H9 (cell line): ENCODE data around the gene LRP1-AS. TPM values are rescaled to one million over a fixed set of nuclear protein-coding genes. Genes with fewer than 3 reads are reported as not detected.

Experiments
- DNase-seq: peaks from one replicate; pipeline ENCODE4 v3.0.0-alpha.2; 2017
- H2AFZ ChIP-seq: one replicate; pipeline ENCODE4 v1.6.1; 2013; ENCODE audit warnings: mild to moderate bottlenecking, low read length, control low read depth, moderate library complexity
- H2AK5ac ChIP-seq: 2 replicates; pipeline ENCODE4 v1.6.1; 2013; ENCODE audit warnings: low read length, control low read depth, mixed read lengths; ENCODE audit not compliant: insufficient read length
- H2BK120ac ChIP-seq: one replicate; pipeline ENCODE4 v1.6.1; 2013; ENCODE audit warnings: low read depth, mild to moderate bottlenecking, low read length, control low read depth, inconsistent platforms; ENCODE audit not compliant: poor library complexity, severe bottlenecking
- H2BK12ac ChIP-seq: 2 replicates; pipeline ENCODE4 v1.6.1; 2013; ENCODE audit warnings: low read length, control low read depth, mixed read lengths, low read depth; ENCODE audit not compliant: insufficient read length
- H2BK15ac ChIP-seq: 2 replicates; pipeline ENCODE4 v1.6.1; 2013; ENCODE audit warnings: low read depth, low read length, control low read depth
- H2BK20ac ChIP-seq: one replicate; pipeline ENCODE4 v1.6.1; 2013; ENCODE audit warnings: low read depth, mild to moderate bottlenecking, low read length, control low read depth, inconsistent platforms; ENCODE audit not compliant: poor library complexity, severe bottlenecking
- H2BK5ac ChIP-seq: 2 replicates; pipeline ENCODE4 v1.6.1; 2013; ENCODE audit warnings: low read length, control low read depth, mixed read lengths; ENCODE audit not compliant: insufficient read length
- H3K14ac ChIP-seq: 2 replicates; pipeline ENCODE4 v1.6.1; 2013; ENCODE audit warnings: low read length, control low read depth; ENCODE audit not compliant: insufficient read depth
- H3K18ac ChIP-seq: 2 replicates; pipeline ENCODE4 v1.6.1; 2013; ENCODE audit warnings: low read depth, mild to moderate bottlenecking, mixed read lengths, low read length, control low read depth; ENCODE audit not compliant: insufficient read length
- H3K23ac ChIP-seq: 2 replicates; pipeline ENCODE4 v1.6.1; 2013; ENCODE audit warnings: low read length, control low read depth, mixed read lengths, low read depth; ENCODE audit not compliant: insufficient read length
- H3K23me2 ChIP-seq: 2 replicates; pipeline ENCODE4 v1.6.1; 2013; ENCODE audit warnings: low read depth, mild to moderate bottlenecking, mixed read lengths, low read length, control low read depth; ENCODE audit not compliant: insufficient read length, poor library complexity, severe bottlenecking
- H3K27ac ChIP-seq: 2 replicates; pipeline ENCODE4 v1.5.1; 2013; ENCODE audit warnings: low read length, control low read depth, mixed read lengths, low read depth; ENCODE audit not compliant: insufficient read length
- H3K27me3 ChIP-seq: 2 replicates; pipeline ENCODE4 v1.6.1; 2013; ENCODE audit warnings: low read length, control low read depth, inconsistent platforms; ENCODE audit not compliant: insufficient read depth
- H3K4ac ChIP-seq: 2 replicates; pipeline ENCODE4 v1.6.1; 2013; ENCODE audit warnings: low read depth, mild to moderate bottlenecking, control low read depth, inconsistent platforms, low read length, moderate library complexity
- H3K4me1 ChIP-seq: 2 replicates; pipeline ENCODE4 v1.6.1; 2013; ENCODE audit warnings: low read length, control low read depth, inconsistent platforms; ENCODE audit not compliant: insufficient read depth
- H3K4me2 ChIP-seq: 2 replicates; pipeline ENCODE4 v1.6.1; 2013; ENCODE audit warnings: low read length, control low read depth, mixed read lengths; ENCODE audit not compliant: insufficient read length, insufficient read depth
- H3K56ac ChIP-seq: 2 replicates; pipeline ENCODE4 v1.6.1; 2013; ENCODE audit warnings: low read depth, mild to moderate bottlenecking, mixed read lengths, low read length, control low read depth; ENCODE audit not compliant: insufficient read length
- H3K79me1 ChIP-seq: 2 replicates; pipeline ENCODE4 v1.6.1; 2013; ENCODE audit warnings: low read depth, mild to moderate bottlenecking, moderate library complexity, low read length, control low read depth, inconsistent platforms; ENCODE audit not compliant: insufficient read depth, poor library complexity, severe bottlenecking
- H3K79me2 ChIP-seq: 2 replicates; pipeline ENCODE4 v1.6.1; 2013; ENCODE audit warnings: low read length, control low read depth, inconsistent platforms; ENCODE audit not compliant: insufficient read depth
- H3K9ac ChIP-seq: 2 replicates; pipeline ENCODE4 v1.6.1; 2013; ENCODE audit warnings: low read length, control low read depth, mixed read lengths; ENCODE audit not compliant: insufficient read length; ENCODE audit errors: extremely low read depth
- H3K9me3 ChIP-seq: one replicate; pipeline ENCODE4 v1.6.1; 2013; ENCODE audit warnings: low read depth, low read length, inconsistent platforms; ENCODE audit not compliant: control insufficient read depth
- H3T11ph ChIP-seq: one replicate; pipeline ENCODE4 v1.6.1; 2013; ENCODE audit warnings: mild to moderate bottlenecking, low read length, control low read depth, inconsistent platforms
- H4K20me1 ChIP-seq: one replicate; pipeline ENCODE4 v1.6.1; 2013; ENCODE audit not compliant: control insufficient read depth, insufficient read length, insufficient read depth
- H4K5ac ChIP-seq: 2 replicates; pipeline ENCODE4 v1.6.1; 2013; ENCODE audit warnings: low read depth, mild to moderate bottlenecking, mixed read lengths, low read length, control low read depth; ENCODE audit not compliant: insufficient read length
- H4K8ac ChIP-seq: replicated peaks from 2 replicates; pipeline ENCODE4 v1.6.1; 2013; ENCODE audit warnings: low read length, control low read depth, mixed read lengths, low read depth; ENCODE audit not compliant: insufficient read length
- H4K91ac ChIP-seq: 2 replicates; pipeline ENCODE4 v1.6.1; 2013; ENCODE audit warnings: low read depth, mild to moderate bottlenecking, moderate library complexity, mixed read lengths, low read length, control low read depth; ENCODE audit not compliant: insufficient read length
- H3K27ac Mint-ChIP-seq, 3 experiments: 2 replicates in 2 of 3; 3 replicates in 1 of 3; pipeline ENCODE4 v1.8.0; 2020 to 2021; ENCODE audit warnings: mixed read lengths in 3 of 3, mild to moderate bottlenecking in 1 of 3, moderate library complexity in 1 of 3
- H3K27me3 Mint-ChIP-seq: 2 replicates; pipeline ENCODE4 v1.8.0; 2021; ENCODE audit warnings: low read depth, mild to moderate bottlenecking, moderate library complexity, mixed read lengths
- H3K36me3 Mint-ChIP-seq, 3 experiments: 2 replicates in 2 of 3; 3 replicates in 1 of 3; pipeline ENCODE4 v1.8.0; 2020 to 2021; ENCODE audit warnings: low read depth in 3 of 3, mixed read lengths in 3 of 3; ENCODE audit not compliant: insufficient read depth in 1 of 3
- H3K4me1 Mint-ChIP-seq, 2 experiments: 2 replicates each; pipeline ENCODE4 v1.8.0; 2020; ENCODE audit warnings: mixed read lengths in 2 of 2
- H3K4me3 Mint-ChIP-seq, 2 experiments: 2 replicates in 1 of 2; 3 replicates in 1 of 2; pipeline ENCODE4 v1.8.0; 2020 to 2021; ENCODE audit warnings: mild to moderate bottlenecking in 2 of 2, mixed read lengths in 2 of 2, moderate library complexity in 1 of 2
- H3K9me3 Mint-ChIP-seq, 2 experiments: 2 replicates in 1 of 2; 3 replicates in 1 of 2; pipeline ENCODE4 v1.8.0; 2020; ENCODE audit warnings: mild to moderate bottlenecking in 2 of 2, mixed read lengths in 2 of 2, moderate library complexity in 1 of 2
- WGBS: extraction: QIAGEN DNeasy Blood & Tissue Kit; methylation state at CpG from one replicate; pipeline ENCODE4 v1.1.7; 2013; ENCODE audit warnings: missing lambda C conversion rate, low lambda C conversion rate, mixed read lengths; ENCODE audit not compliant: insufficient read length; ENCODE audit errors: extremely low coverage; 5-methylcytosine and 5-hydroxymethylcytosine counted together
- total RNA-seq: library from RNA; stranded (reverse); gene quantifications from 2 replicates; pipeline ENCODE4 v1.2.1, GENCODE V29; 2021
- TF ChIP-seq, protein P1 (sequence below): fragments of 200-600 bp; sonication (generic); conservative IDR thresholded peaks from 3 replicates; pipeline ENCODE4 v1.8.0; 2021; ENCODE audit warnings: antibody characterized with exemption, mild to moderate bottlenecking

The LRP1-AS gene
- total RNA-seq, 1 experiment from 2014 or later: not detected

DNA sequence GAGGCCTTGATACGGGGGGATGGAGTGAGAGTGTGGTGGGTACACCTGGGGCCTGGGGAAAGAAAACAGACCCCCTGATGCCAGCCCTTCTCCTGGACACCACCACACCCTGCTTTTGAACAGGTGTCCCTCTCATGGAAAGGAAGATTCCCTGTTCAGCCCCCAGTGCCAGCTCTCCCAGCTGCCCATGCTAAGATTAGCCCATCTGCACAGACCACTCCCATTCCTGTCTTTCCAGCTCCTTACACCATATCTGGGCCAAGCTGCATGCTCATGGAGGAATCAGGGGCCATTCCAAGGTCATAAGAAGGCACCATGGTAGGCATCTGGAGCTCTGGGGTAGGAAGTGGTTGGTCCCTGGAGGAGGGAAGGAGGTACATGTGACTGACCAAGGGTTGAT is 48.9 kb downstream of the LRP1-AS start:
- TF ChIP-seq, protein P1, sequence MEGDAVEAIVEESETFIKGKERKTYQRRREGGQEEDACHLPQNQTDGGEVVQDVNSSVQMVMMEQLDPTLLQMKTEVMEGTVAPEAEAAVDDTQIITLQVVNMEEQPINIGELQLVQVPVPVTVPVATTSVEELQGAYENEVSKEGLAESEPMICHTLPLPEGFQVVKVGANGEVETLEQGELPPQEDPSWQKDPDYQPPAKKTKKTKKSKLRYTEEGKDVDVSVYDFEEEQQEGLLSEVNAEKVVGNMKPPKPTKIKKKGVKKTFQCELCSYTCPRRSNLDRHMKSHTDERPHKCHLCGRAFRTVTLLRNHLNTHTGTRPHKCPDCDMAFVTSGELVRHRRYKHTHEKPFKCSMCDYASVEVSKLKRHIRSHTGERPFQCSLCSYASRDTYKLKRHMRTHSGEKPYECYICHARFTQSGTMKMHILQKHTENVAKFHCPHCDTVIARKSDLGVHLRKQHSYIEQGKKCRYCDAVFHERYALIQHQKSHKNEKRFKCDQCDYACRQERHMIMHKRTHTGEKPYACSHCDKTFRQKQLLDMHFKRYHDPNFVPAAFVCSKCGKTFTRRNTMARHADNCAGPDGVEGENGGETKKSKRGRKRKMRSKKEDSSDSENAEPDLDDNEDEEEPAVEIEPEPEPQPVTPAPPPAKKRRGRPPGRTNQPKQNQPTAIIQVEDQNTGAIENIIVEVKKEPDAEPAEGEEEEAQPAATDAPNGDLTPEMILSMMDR: no peak
- Mint-ChIP-seq H3K27me3 (no peaks in the 10 kb centered on the region; the same call in 1 of the 2 replicates), H3K27ac (peak overlapping the region in 1 of 3 experiments; percentile 49; a peak in 3 of 7 replicates), H3K4me1 (peaks cover 23% of the 10 kb centered on the region in 2 experiments), H3K36me3 (peaks cover 5 to 63% (median 52%) of the 10 kb centered on the region in 3 experiments), H3K4me3 (0 out of 5 replicates have a peak overlapping the region, but pooled peaks of 1 of the 2 experiments have one; percentile 25), H3K9me3 (no peaks in the 10 kb centered on the region)
- Histone ChIP-seq H2BK12ac (no peak overlapping the region), H3K56ac (no peak overlapping the region), H2BK15ac (no peak overlapping the region), H2AK5ac (no peak overlapping the region), H3K79me1 (no peaks in the 10 kb centered on the region), H4K5ac (no peak overlapping the region), H3T11ph (no peak overlapping the region), H3K79me2 (no peaks in the 10 kb centered on the region), H3K23ac (no peak overlapping the region), H2BK20ac (no peak overlapping the region), H3K18ac (no peak overlapping the region), H2BK5ac (no peak overlapping the region), H3K4me2 (no peak overlapping the region), H4K91ac (no peak overlapping the region), H2AFZ (no peak overlapping the region), H3K27me3 (no peaks in the 10 kb centered on the region), H3K9me3 (no peaks in the 10 kb centered on the region), H3K14ac (no peak overlapping the region; the same call in 1 of the 2 replicates), H2BK120ac (no peak overlapping the region), H3K4ac (no peak overlapping the region), H3K23me2 (no peaks in the 10 kb centered on the region), H3K27ac (no peak overlapping the region), H3K9ac (no peak overlapping the region), H3K4me1 (no peaks in the 10 kb centered on the region; the same call in 1 of the 2 replicates), H4K8ac (no peak overlapping the region), H4K20me1 (no peaks in the 10 kb centered on the region)
- no peak for DNase-seq
- no CpG with 5 or more reads among the region's 1 CpG for WGBS
